Endothelial cell (in vitro differentiated cells): ENCODE data around the gene SHC2. TPM values are rescaled to one million over a fixed set of nuclear protein-coding genes. Genes with fewer than 3 reads are reported as not detected.
A peak's percentile ranks its signal among the peaks of the same experiment; 100 is the strongest.
"Not testable (repeated sequence)": the region's sequence is repeated elsewhere in the genome, so short reads cannot be mapped to it uniquely, and the experiment has no call there.

Experiments used
- DNase-seq: peaks from one replicate; pipeline ENCODE4 v3.0.0; 2021; ENCODE audit warnings: low spot score
- H3K27ac Mint-ChIP-seq: one replicate; pipeline ENCODE4 v1.8.0; 2021; ENCODE audit warnings: mixed read lengths, inconsistent platforms; ENCODE audit not compliant: unreplicated experiment
- H3K27me3 Mint-ChIP-seq: one replicate; pipeline ENCODE4 v1.8.0; 2021; ENCODE audit warnings: mild to moderate bottlenecking, moderate library complexity, mixed read lengths, inconsistent platforms; ENCODE audit not compliant: unreplicated experiment
- H3K36me3 Mint-ChIP-seq: one replicate; pipeline ENCODE4 v1.8.0; 2021; ENCODE audit warnings: mild to moderate bottlenecking, low read depth, mixed read lengths, inconsistent platforms; ENCODE audit not compliant: unreplicated experiment
- H3K4me1 Mint-ChIP-seq: one replicate; pipeline ENCODE4 v1.8.0; 2021; ENCODE audit warnings: mild to moderate bottlenecking, mixed read lengths, inconsistent platforms; ENCODE audit not compliant: unreplicated experiment
- H3K4me3 Mint-ChIP-seq: one replicate; pipeline ENCODE4 v1.8.0; 2021; ENCODE audit warnings: mild to moderate bottlenecking, mixed read lengths, inconsistent platforms; ENCODE audit not compliant: unreplicated experiment
- H3K9me3 Mint-ChIP-seq: one replicate; pipeline ENCODE4 v1.8.0; 2021; ENCODE audit warnings: mixed read lengths, inconsistent platforms; ENCODE audit not compliant: unreplicated experiment
- CTCF ChIP-seq: fragments of 200-600 bp; sonication (generic); IDR thresholded peaks from one replicate; pipeline ENCODE4 v1.5.0; 2021; ENCODE audit warnings: antibody characterized with exemption; ENCODE audit not compliant: unreplicated experiment
- total RNA-seq: library from RNA; stranded (reverse); fragmentation: NEBNext Ultra II Directional; extraction: Animal tissue kit (Norgen Biotek cat#: 25700); gene quantifications from one replicate; pipeline ENCODE4 v1.2.1, GENCODE V29; 2021; ENCODE audit not compliant: unreplicated experiment

SHC2 gene
- total RNA-seq, 1 donor from 2014 or later = 46.9 TPM

DNA sequence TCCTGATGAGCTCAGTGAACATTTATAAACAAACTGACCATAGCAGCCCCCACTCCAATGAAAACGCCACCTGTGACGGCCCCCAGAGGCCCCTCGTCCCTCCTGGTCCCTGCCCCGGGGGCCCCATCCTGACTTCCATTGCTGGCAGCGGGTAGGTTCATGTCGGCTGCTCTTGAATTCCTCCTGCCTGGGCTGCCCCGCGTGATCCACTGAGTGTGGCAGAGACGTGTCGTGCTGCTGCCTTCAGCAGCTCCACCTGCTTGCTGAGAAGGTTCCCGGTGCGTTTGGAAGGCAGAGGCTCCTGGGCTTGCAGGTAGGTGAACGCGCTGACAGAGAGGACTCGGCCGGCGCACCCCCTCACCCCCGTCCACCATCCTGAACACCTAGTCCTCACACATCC, 63.5 kb downstream of the SHC2 start:
- Mint-ChIP-seq H3K9me3 (peaks cover 9% of the 10 kb centered on the region), H3K4me3 (no peak overlapping the region), H3K4me1 (no peaks in the 10 kb centered on the region), H3K27me3 (peaks cover 21% of the 10 kb centered on the region), H3K27ac (no peak overlapping the region), H3K36me3 (peaks cover 13% of the 10 kb centered on the region)
- no peak for DNase-seq
- TF ChIP-seq CTCF = no peak

GRCh38 chr19:395467-395866, 65.4 kb downstream of the SHC2 start:
- no peak for DNase-seq
- Mint-ChIP-seq H3K4me1 (no peaks in the 10 kb centered on the region), H3K27me3 (peaks cover 23% of the 10 kb centered on the region), H3K36me3 (peaks cover 17% of the 10 kb centered on the region), H3K27ac (peak overlapping the region; percentile 34), H3K9me3 (peaks cover 9% of the 10 kb centered on the region), H3K4me3 (peak overlapping the region; percentile 71)
- TF ChIP-seq CTCF = no peak

GRCh38 chr19:394857-395256, 66.0 kb downstream of the SHC2 start:
- H3K27me3 Mint-ChIP-seq = peaks cover 23% of the 10 kb centered on the region
- not testable (repeated sequence) for H3K4me3 Mint-ChIP-seq, H3K4me1 Mint-ChIP-seq, DNase-seq, H3K27ac Mint-ChIP-seq, H3K9me3 Mint-ChIP-seq
- peaks cover 17% of the 10 kb centered on the region for H3K36me3 Mint-ChIP-seq

DNA sequence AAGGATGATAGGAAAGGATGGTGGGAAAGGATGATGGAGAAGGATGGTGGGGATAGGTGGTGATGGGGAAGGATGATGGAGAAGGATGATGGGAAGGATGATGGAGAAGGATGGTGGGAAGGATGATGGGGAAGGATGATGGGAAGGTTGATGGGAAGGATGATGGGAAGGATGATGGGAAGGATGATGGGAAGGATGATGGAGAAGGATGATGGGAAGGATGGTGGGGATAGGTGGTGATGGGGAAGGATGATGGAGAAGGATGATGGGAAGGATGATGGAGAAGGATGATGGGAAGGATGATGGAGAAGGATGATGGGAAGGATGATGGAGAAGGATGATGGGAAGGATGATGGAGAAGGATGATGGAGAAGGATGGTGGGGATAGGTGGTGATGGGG, 67.3 kb downstream of the SHC2 start:
- H3K9me3 Mint-ChIP-seq, H3K27ac Mint-ChIP-seq, DNase-seq, H3K4me1 Mint-ChIP-seq: not testable (repeated sequence)
- Mint-ChIP-seq H3K4me3 (peak overlapping the region; percentile 72), H3K27me3 (peaks cover 20% of the 10 kb centered on the region), H3K36me3 (peaks cover 17% of the 10 kb centered on the region)

GRCh38 chr19:392375-392970, 68.4 kb downstream of the SHC2 start:
- Mint-ChIP-seq H3K4me1 (no peaks in the 10 kb centered on the region), H3K9me3 (peaks cover 6% of the 10 kb centered on the region), H3K27ac (no peak overlapping the region), H3K36me3 (peaks cover 17% of the 10 kb centered on the region), H3K27me3 (peaks cover 16% of the 10 kb centered on the region), H3K4me3 (no peak overlapping the region)
- DNase-seq = no peak
- TF ChIP-seq CTCF = no peak

- no peak overlapping the region for H3K4me3 Mint-ChIP-seq
- peaks cover 16% of the 10 kb centered on the region for H3K27me3 Mint-ChIP-seq
- DNase-seq = no peak
- H3K36me3 Mint-ChIP-seq = peaks cover 16% of the 10 kb centered on the region
- no peak for TF ChIP-seq CTCF
- H3K4me1 Mint-ChIP-seq = no peaks in the 10 kb centered on the region
- H3K9me3 Mint-ChIP-seq = peaks cover 5% of the 10 kb centered on the region
- H3K27ac Mint-ChIP-seq = no peak overlapping the region
Observed at GRCh38 chr19:391726-392374, 69.0 kb downstream of the SHC2 start.
